Esophagus muscularis mucosa (tissue), 3 donors: ENCODE data around the gene SQSTM1.

ENCODE experiments used
- CTCF ChIP-seq, 3 experiments: fragments of 200-600 bp in 2 of 3; fragments of 450-650 bp in 1 of 3; sonication (generic) in 2 of 3; IDR thresholded peaks; one replicate each; pipeline ENCODE4 v1.5.1; 2017 to 2019; ENCODE audit warnings: antibody characterized with exemption in 3 of 3, mild to moderate bottlenecking in 2 of 3, moderate library complexity in 1 of 3
- POLR2A ChIP-seq: fragments of 450-650 bp; IDR thresholded peaks from one replicate; pipeline ENCODE4 v1.6.1; 2017; ENCODE audit warnings: antibody characterized with exemption, moderate library complexity, mild to moderate bottlenecking, low read depth
- POLR2AphosphoS5 ChIP-seq, 2 donors: sonication (generic); formaldehyde crosslinking; IDR thresholded peaks; one replicate each; pipeline ENCODE4 v1.6.1; 2017; ENCODE audit warnings: antibody characterized with exemption in 2 of 2

DNA sequence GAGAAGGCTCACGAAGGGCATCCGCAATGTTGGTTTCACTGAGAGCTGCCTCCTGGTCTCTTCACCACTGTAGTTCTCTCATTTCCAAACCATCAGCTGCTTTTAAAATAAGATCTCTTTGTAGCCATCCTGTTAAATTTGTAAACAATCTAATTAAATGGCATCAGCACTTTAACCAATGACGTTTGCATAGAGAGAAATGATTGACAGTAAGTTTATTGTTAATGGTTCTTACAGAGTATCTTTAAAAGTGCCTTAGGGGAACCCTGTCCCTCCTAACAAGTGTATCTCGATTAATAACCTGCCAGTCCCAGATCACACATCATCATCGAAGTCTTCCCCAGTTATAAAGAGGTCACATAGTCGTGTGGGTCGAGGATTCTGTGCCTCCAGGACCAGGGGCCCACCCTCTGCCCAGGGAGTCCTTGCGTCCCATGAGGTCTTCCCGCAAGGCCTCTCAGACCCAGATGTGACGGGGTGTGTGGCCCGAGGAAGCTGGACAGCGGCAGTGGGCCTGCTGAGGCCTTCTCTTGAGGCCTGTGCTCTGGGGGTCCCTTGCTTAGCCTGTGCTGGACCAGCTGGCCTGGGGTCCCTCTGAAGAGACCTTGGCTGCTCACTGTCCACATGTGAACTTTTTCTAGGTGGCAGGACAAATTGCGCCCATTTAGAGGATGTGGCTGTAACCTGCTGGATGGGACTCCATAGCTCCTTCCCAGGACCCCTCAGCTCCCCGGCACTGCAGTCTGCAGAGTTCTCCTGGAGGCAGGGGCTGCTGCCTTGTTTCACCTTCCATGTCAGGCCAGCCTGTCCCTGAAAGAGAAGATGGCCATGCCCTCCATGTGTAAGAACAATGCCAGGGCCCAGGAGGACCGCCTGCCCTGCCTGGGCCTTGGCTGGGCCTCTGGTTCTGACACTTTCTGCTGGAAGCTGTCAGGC is 16.6 kb downstream of the SQSTM1 start:
- TF ChIP-seq CTCF (IDR thresholded peaks at IDR 0.05) (no peak), POLR2AphosphoS5 (IDR thresholded peaks at IDR 0.05) (peak in 1 of 2 donors; percentile 28), POLR2A (no peak)
